ENCODE results near the gene CPEB1. TPM values are rescaled to one million over a fixed set of nuclear protein-coding genes. Genes with fewer than 3 reads are reported as not detected.
A peak's percentile ranks its signal among the peaks of the same experiment; 100 is the strongest.

Gene CPEB1
- total and polyA plus RNA-seq, 2 of the 13 experiments (the other 11 are each of a cell fraction or from before 2014, with no cell fraction given), result 0.03 to 0.07 TPM

GRCh38 chr15:82531496-82532382 is 115.4 kb downstream of the CPEB1 start (continued):
- TF ChIP-seq SKIL (CRISPR knock-in tag; IDR thresholded peaks at IDR 0.05; ENCODE audit: borderline replicate concordance) (no peak), KAT8 (CRISPR knock-in tag; IDR thresholded peaks at IDR 0.05) (no peak)

- Histone ChIP-seq H3K79me2 (ENCODE audit: insufficient read depth, low read length) (no peaks in the 10 kb centered on the region), H4K20me1 (ENCODE audit: insufficient read depth, low read length) (peaks cover 4% of the 10 kb centered on the region), H3K9me3 (ENCODE audit: low read length) (no peaks in the 10 kb centered on the region), H3K4me2 (ENCODE audit: low read depth, low read length) (peak overlapping the region; percentile 100), H3K4me1 (ENCODE audit: insufficient read depth, low read length) (peaks cover 3% of the 10 kb centered on the region), H3K36me3 (replicated peaks in 1 of 2; ENCODE audit: control insufficient read depth in 1 of 2, insufficient read depth in 2 of 2, low read length in 2 of 2) (peaks cover 6 to 15% of the 10 kb centered on the region in 2 experiments; a peak in 3 of 5 replicates), H3K9ac (ENCODE audit: insufficient read depth, low read depth, low read length) (no peak overlapping the region), H3K27ac (ENCODE audit: extremely low read length, insufficient read depth, low read length) (no peak overlapping the region), H2AFZ (ENCODE audit: low read length) (no peak overlapping the region), H3K4me3 (replicated peaks in 1 of 3; ENCODE audit: insufficient read depth in 1 of 3, low read depth in 2 of 3, low read length in 3 of 3) (peak overlapping the region; percentile 42 to 76 (median 49); a peak in 5 of 6 replicates), H3K27me3 (ENCODE audit: control insufficient read depth in 1 of 2, insufficient read depth in 2 of 2, low read length in 2 of 2) (no peaks in the 10 kb centered on the region)
- no TSS peak for BruUV-seq (replicated peaks)
- ATAC-seq, result peak; percentile 69
- FAIRE-seq, result peak; percentile 57
- 16% methylated on average over 5 of the region's 10 CpGs for WGBS (ENCODE audit: low lambda C conversion rate)
- in situ Hi-C loops (cut with HindIII; ENCODE audit: extremely low pct_ligation_motif_present, low pct_unique_long_range_greater_than_20kb), result no loop called here
- intact Hi-C loops (cut with micrococcal nuclease; ENCODE audit: unreplicated experiment), result loop anchor here (2.0 kb wide), 1 partner anchor 470 kb away; no protein-coding TSS in a partner anchor
- ChIA-PET POLR2A (interaction anchor here (1.4 to 1.8 kb wide), 2 partner anchors 10 to 220 kb away, joined by 4 to 17 read pairs; partner anchors contain the start of gene RPS17), CTCF (ENCODE audit: low intra/inter-chr PET ratio, low total read pairs) (interaction anchor here (0.7 kb wide), 1 partner anchor 9 kb away, joined by 4 read pairs; the partner anchor contains the start of gene RPS17)
- DNase-seq (ENCODE audit: low spot score), result peak; percentile 67
- no peak for TF ChIP-seq NR1H2 (CRISPR knock-in tag; IDR thresholded peaks at IDR 0.05; ENCODE audit: borderline replicate concordance, low read depth)
- no peak for TF ChIP-seq ISL2 (CRISPR knock-in tag; IDR thresholded peaks at IDR 0.05)
- TF ChIP-seq ARNTL (CRISPR knock-in tag; IDR thresholded peaks at IDR 0.05), result 0 out of 2 replicates have a peak, but pooled peaks have one; percentile 28
- 0 out of 2 replicates have a peak, but pooled peaks have one; percentile 63 for TF ChIP-seq ZNF761 (CRISPR knock-in tag; conservative IDR thresholded peaks at IDR 0.05)
- peak; percentile 60 for TF ChIP-seq ZNF687 (CRISPR knock-in tag; IDR thresholded peaks at IDR 0.05)
- TF ChIP-seq ZNF484 (CRISPR knock-in tag; IDR thresholded peaks at IDR 0.05; ENCODE audit: borderline replicate concordance, low read depth), result no peak
- TF ChIP-seq MEIS1 (CRISPR knock-in tag; IDR thresholded peaks at IDR 0.05; ENCODE audit: borderline replicate concordance), result 0 out of 2 replicates have a peak, but pooled peaks have one; percentile 54
- no peak for TF ChIP-seq ZNF44 (CRISPR knock-in tag; IDR thresholded peaks at IDR 0.05)
- 0 out of 2 replicates have a peak, but pooled peaks have one; percentile 15 for TF ChIP-seq TFAP4 (IDR thresholded peaks at IDR 0.05; ENCODE audit: borderline replicate concordance, low read depth)
Measured at GRCh38 chr15:82530606-82531379, 116.4 kb downstream of the CPEB1 start.

Measured in HepG2 (cell line).